GM13977 (cell line): ENCODE results near the gene KCNAB1.

Source experiments
- DNase-seq: peaks from one replicate; pipeline ENCODE4 v3.0.0; 2012; ENCODE audit warnings: low spot score
- CTCF ChIP-seq: IDR thresholded peaks from 2 replicates; pipeline ENCODE4 v1.5.1; 2012; ENCODE audit warnings: mild to moderate bottlenecking, control low read depth; ENCODE audit not compliant: insufficient read depth; ENCODE audit errors: extremely low read depth, missing control alignments
- in situ Hi-C: fragments of 300-500 bp; cut with MboI; formaldehyde crosslinking; loops from one replicate; pipeline ENCODE4 v1.12.0; 2022; ENCODE audit warnings: low sequenced_read_pairs, low pct_unique_long_range_greater_than_20kb, mixed read lengths, inconsistent platforms; ENCODE audit not compliant: unreplicated experiment

Gene KCNAB1

GRCh38 chr3:156259896-156260295 lies 139.5 kb downstream of the KCNAB1 start:
- in situ Hi-C loops = no loop called here
- no peak for TF ChIP-seq CTCF

DNA sequence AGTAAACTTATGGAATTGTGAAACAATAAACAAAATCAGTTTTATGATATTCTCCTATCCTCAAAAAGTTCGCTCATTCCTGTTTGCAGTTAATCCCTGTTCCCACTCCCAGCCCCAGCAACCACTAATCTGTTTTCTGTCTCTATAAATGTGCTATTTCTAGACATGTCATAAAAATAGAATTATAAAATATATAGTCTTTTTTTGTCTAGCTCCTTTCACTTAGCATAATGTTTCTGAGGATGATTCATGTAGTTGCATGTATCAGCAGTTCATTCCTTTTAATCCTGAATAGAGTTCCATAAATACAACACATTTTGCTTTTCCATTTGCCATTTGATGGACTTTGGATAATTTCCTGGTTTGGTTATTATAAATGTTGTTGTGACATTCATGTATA lies 140.0 kb downstream of the KCNAB1 start:
- in situ Hi-C loops = no loop called here
- no peak for DNase-seq
- TF ChIP-seq CTCF = no peak

More at GRCh38 chr3:156259896-156260295, 139.5 kb downstream of the KCNAB1 start:
- DNase-seq = no peak

- DNase-seq = no peak
- no peak for TF ChIP-seq CTCF
- in situ Hi-C loops = no loop called here
Measured at GRCh38 chr3:156264771-156265170, 144.4 kb downstream of the KCNAB1 start.

DNA sequence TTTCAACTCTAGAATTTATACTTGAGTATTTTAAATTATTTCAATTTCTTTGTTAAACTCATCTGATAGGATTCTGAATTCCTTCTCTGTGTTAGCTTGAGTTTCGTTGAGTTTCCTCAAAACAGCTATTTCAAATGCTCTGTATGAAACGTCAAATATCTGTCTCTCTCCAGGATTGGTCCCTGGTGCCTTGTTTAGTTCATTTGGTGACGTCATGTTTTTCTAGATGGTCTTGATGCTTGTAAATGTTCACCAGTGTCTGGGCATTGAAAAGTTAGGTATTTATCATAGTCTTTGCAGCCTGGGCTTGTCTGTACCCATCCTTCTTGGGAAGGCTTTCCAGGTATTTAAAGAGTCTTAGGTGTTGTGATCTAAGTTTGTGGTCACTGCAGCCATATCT lies 151.1 kb downstream of the KCNAB1 start:
- no peak for DNase-seq
- TF ChIP-seq CTCF = no peak
- in situ Hi-C loops = no loop called here

GRCh38 chr3:156271995-156272719 lies 151.8 kb downstream of the KCNAB1 start:
- in situ Hi-C loops = no loop called here
- no peak for TF ChIP-seq CTCF
- no peak for DNase-seq

DNA sequence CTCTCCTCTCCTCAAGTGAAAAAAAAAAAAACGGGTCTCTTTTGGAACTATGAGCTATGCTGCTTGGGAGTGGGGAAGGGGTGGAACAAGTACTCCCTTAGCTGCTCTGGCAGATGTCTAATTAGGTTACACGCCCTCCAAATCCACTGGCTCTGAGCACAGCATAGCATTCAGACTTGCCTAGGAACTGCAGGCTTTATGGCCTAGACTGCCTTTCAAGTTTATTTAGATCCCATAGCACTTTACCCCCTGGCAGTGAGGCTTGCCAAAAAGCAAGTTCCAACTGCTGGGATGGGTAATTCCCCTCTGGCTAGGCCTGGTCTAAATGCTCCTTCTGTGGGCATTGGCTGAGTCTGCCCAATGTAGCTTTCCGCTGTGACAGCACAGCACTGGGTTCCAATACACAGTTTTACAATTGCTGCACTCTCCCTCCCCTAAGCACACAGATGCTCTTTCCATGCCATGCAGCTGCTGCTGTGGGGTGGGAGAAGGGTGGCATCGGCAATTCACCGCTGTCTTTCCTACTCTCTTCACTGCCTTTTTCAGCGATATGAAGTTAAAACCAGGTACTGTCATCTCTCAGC lies 152.8 kb downstream of the KCNAB1 start:
- TF ChIP-seq CTCF = no peak
- in situ Hi-C loops = no loop called here
- DNase-seq = no peak
